Dedifferentiated amniotic fluid mesenchymal stem cell (primary cell): ENCODE data around the gene PRKN.

Experiments
- DNase-seq: peaks from one replicate; pipeline ENCODE4 v3.0.0-alpha.2; 2016; ENCODE audit errors: extremely low spot score

Gene PRKN

DNA sequence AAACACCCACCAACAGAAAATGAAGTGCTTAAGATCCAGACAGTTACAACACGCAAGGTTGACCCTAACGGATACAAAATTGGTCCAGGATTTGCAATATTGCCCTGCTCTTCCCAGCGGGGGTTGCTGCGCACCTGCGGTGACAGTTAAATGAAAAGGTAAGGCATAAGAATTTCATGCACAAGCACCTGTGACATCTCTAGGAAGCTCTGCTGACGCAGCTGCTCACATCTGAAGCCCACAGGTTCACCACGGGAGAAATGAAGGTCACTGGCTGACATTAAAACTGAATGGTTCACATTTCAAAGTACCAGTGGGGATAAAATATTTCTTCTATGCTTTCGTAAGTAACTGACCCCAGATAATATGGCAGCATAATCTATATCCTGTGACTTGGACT, 764.4 kb downstream of the PRKN start:
- DNase-seq, result no peak

DNA sequence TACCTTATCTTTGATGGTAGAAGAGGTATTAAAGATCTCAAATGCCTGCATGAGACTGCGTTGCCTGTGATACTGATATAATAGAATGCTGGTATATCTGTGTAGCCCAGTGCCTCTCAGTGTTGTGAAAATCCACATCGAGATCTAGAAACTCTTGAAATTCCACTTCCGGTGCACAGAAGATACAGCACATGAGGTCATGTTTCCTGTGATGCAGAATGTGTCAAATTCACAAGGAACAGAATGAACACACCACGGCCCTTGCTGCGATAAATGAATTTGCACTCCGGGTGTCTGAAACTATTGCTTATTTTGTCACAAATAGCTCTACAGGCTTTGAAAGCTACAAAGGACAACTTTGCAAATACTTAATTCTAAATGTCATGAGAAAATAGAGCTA, 765.8 kb downstream of the PRKN start:
- no peak for DNase-seq

DNA sequence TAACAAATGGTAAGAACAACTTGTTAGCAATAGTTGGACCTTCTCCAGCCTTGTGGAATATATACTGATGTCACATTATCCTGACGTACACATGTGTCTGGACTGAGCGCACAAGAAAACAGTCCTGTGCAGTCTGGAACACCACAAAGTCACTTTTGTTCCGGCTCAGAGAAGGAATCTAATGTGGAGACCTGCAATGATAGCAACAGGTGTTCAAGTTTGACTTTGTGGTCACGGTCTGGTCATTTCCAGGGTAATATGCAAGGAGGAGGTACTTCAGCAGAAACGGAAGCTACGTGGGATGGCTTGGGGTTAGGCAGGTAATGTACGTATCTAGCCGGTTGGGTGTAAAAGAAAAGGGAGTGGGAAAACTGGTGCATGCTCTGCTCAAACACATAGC, 766.5 kb downstream of the PRKN start:
- no peak for DNase-seq

DNA sequence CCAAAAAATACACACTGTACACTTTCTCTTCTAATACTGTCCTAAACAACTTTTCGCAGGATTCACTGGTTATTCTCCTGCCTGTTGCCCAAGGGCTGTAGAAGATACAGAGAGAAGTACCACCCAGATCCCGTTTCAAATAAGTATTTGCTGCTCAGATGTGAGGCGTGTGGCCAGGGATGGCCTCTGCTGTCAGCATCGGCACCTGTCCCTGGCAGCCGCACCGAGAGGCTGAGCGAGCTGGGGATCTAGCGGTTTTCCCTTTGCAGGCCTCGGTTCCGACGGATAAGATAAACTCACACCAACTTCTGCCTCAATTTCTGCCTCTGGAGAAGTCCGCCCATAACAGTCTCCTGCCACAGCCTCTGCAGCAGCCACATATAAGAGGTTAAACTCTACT, 768.5 kb downstream of the PRKN start:
- DNase-seq, result no peak

DNA sequence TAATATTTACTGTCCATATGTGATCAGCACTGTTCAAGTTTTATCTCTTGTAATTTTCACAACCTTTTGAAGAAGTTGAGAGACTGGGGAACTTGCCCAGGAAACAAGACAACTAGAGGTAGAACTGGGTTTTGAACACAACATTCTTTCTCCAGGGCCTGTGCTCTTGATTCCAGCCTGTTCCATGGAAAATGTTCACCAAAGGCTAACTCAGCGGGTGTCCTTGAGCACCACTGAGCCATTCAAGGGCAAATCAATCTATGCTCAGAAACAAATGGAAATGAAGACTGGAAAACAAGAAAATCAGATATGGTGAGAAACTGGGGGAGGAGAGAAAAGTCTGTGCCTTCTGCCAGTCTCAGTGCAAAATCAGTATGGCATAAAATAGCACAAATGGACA, 771.5 kb downstream of the PRKN start:
- no peak for DNase-seq

DNA sequence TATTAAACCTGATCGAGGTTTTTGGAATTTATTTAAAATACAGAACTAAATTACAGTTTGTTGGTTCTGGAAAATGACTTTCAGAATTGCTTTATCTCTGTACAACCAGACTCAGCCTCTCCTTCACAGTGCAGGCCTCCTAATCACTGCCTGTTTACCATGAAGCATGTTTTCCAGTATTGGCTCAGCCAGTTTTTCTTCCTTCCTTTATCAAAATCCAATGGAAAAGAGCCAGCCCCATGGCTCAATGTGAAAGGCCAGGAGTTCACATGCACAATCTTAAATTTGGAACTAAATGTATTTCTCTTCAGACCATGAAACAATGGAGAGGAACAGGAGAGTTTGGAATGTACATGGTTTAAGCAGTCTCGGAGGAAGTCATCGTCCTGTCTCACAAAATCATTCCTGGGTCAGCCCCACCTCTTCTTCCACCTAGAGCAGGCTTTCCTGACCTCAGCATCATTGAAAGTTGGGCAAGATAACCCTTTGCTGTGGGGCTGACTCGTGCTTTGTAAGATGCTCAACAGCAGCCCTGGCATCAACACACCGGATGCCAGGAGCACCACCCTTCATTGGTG, 772.8 kb downstream of the PRKN start:
- no peak for DNase-seq

DNA sequence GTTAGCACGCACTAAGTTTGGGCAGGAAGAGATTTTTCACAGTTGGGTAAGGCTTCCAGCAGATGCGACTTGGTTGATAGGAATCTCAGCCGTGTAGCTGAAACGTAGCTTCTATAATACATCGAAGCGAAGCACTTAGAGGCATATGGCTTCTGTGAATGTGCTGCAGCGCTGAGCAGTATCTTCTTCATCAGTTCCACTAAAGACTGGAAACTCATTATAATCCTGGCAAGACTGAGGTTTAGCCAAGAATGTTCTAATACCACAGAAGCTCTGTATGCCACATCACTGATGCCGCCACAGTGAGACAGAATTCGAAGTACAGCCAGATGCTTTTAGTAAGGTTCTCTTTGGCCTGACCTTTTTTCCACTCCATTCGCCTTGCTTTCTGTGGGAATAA, 773.5 kb downstream of the PRKN start:
- no peak for DNase-seq

DNA sequence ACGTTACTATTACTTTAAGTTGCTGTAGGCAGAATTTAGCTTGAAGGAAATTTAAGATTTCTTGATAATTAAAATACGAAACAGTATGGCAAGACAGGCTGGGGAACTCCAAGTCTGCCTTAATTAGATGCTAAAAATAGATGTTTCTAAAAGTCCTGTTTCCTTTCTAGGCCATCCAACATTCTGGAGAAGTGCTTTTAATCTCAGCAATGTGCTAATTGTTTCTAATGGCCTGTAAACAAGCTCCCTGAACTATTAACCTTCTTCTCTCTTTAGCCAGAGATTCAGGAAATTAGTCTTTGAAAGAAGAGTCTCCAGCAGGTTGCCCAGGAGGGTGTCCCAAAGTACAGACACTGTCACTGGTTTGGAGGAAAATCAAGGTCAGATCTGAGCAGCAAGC, 776.4 kb downstream of the PRKN start:
- no peak for DNase-seq

DNA sequence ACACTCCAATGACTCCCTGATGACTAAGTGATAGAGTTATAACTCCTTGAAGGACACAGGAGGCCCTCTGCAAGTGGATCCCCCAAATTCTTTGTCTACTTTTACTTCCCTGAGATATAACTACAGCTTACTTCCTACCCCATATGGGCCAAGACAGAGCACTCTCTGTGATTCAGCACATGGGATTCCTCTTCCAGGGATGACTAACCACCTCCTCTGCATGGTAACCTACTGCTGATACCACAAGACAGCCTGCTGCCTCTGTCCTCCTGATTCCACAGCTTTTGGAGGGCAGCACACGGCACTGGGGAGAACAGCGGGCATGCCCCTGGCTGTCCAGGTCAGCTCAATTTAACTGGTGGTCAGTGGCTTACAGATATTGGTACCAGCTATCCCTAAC, 778.0 kb downstream of the PRKN start:
- DNase-seq, result no peak

DNA sequence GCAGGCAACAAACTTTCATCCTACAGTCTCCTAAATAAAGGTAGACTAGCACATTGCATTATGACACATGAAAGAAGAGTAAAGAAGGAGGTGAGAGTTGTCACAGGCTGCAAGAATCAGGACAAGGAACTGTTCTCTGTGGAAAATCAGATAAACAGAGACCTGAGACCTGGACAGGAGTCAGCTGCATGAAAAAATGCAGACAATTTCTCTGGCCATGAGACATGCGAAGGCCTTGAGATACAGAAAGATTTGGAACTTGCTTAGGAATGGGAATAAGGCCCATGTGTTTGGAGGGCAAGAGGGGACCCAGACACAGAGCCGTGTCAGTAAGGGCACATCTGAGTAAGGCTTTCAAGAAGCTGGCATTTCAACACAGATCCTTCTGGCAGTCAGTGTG, 779.1 kb downstream of the PRKN start:
- no peak for DNase-seq

DNA sequence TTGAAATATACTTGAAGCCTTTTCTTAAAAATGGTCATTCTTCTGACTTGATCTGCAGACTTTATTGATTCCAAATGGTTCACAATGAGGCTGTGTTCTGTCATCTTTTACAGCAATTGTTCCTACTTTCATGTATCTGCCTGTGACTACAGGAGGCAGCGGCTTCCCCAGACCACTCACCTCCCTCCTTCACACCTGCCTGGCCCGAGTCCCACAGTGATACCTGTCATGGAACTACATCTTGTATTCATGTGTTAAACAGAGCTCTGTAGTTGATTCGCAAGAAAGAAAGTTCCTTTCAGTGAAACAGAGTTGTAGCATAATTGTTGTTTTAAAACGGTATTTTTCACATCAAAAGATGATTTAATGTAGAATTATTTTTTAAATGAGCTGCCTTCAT, 780.2 kb downstream of the PRKN start:
- DNase-seq, result no peak

DNA sequence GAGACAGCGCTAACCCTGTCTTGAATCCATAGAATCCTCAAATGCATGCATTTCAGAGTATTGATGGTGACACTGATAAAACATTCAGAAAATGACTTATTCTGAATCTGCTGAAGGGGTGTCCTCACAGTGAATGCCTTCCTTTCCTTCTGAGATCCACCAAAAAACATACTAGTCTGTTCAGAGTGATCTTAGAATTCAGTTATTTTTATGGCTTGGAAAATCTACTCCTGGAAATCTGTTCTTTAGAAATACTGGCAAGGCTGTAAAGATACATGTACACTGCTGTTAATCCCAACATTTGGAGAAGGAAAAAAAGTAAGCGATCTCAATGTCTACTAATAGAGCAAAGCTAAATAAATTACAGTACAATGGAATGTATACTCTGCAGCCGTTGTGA, 781.1 kb downstream of the PRKN start:
- no peak for DNase-seq

DNA sequence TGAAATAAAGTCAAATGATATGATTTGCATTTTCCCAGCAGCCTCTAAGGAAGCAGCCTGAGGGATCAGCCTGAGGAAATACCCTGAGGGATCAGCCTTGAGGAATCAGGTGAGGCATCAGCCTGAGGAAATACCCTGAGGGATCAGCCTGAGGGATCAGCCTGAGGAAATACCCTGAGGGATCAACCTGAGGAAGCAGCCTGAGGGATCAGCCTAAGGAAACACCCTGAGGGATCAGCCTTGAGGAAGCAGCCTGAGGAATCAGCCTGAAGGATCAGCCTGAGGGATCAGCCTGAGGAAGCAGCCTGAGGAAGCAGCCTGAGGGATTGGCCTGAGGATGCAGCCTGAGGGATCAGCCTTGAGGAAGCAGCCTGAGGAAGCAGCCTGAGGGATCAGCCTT, 784.0 kb downstream of the PRKN start:
- DNase-seq, result no peak

DNA sequence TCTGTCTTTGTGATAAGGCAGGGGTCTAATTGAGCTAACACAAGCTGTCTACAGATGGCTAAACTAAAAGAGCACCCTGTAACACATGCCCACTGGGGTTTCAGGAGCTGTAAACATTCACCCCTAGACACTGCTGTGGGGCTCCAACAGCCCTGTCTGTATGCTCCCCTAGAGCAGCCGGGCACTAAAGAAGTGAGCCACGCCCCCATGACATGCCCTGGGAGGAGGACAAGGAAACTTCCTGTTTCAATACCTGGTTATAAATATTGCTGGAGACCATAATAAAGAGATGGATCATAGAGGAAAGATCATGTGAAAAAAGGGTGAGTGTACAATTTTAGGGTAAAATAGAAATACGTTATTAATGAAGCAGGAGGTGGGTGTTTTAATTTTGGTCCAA, 786.0 kb downstream of the PRKN start:
- DNase-seq, result no peak

DNA sequence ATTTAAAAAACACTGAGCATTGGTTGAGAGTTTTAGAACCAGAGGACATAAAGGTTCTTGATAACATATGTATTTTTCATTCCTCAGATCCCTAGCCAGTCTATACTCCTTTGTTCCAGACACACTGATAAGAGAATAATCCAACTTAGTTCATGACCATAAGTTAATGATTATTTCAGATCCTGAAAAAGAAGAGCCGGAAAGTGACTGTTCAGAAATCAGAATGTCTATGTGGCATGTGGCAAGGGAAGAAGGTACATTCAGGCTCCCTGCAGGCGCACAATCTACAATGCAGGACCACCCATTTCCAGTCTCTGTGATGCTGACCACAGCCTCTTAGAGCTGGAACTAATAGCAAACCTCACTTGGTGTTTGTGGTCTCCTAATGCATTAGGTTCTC, 787.0 kb downstream of the PRKN start:
- DNase-seq, result no peak

DNA sequence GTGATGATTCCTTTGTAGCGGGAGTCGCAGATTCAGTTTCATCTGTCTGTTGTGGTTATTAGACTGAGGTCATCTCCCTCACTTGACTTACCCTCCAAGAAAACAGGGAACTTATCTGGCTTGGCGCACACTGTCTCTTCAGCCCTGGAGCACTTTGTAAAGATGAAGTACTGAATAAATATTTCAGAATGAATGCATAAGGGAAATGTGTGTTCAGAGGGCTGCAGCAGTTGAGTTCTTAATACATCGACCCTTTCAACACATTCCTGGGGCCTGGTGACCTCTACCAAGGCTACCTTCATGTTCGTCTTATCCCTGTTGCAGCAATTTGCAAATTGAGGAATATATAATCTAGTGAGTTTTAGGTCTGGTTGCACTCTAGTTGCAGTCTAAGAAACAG, 801.2 kb downstream of the PRKN start:
- no peak for DNase-seq

DNA sequence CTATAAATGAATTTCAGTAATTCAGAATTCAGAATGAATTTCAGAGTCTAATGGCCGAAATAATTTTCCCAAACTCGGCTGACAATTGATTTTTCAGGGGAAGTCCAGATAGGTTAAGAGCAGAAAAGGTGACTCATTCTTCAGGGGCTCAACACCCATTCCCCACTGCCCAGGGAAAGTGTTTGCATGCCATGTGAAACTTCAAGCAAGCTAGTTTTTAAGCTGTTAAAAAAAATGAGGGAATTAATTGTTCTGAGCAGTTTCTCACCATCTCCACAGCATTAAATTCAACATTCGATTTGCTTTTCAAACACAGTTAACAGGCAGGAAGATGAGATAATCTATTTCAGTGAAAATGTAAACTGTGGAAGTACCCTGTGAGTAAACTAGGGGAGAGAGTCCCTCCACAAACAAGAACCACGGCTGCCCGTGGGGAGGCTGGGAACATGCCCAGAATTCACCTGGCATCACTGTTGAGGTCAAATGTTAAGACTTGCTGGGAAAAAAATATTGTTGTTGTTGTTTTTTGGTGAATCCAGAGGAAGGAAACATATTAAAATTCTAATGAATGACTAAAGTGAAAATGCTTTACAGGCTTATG, 803.0 kb downstream of the PRKN start:
- no peak for DNase-seq

DNA sequence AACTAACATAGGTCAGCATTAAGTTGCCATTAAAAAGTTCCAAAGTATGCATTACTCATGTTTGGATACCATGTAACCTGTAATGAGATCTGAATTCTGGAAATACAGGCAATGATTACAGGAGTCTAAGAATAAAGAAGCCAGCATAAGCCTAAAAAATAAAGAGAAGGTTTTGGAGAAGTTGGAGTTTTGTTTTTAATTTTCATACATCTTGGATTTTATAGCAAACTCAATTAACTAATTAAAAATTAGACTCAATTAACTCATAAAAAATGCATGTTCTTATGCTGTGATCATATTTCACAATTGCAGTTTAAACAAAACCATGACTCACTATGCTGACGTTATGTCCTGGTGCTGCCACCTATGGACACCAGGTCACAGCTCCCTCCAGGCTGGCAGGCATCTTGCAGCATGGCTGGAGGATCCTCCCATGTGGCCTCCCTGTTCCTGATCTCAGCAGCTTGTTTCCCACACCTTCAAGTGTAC, 804.9 kb downstream of the PRKN start:
- no peak for DNase-seq

DNA sequence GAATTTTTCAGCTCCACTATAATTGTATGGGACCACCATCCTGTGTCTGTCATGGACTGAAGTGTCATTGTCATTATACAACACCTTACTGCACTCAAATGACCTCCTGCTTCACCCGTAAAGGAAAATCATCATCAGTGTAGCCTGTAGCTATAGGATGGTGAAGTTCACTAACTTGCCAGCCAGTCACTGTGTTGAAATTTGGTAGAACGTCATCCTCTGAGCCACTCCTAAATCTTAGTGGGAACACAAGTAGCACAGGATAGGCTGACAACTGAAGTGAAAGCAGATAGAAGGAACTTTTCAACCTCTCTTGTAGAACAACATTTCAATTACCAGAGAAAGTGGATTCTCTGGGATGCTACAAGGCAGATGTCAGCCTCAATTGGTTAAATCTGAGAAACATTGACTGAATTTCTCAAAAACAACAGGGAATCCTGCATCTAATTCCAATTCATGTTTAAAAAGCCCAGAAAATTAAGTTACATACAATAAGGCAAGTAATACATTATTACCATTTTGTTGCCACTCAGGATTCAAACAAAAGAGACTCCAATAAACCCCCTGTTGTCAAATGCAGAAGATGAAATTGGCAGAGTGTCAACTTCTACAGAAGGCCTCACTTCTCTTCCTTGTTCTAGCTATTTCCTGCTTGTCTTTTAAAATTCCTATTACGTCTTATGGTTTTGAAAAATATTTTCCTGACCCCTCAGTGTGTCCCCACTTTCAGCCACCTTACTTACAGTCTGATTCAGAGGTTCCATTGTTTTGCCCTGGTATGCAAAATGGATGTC, 805.8 kb downstream of the PRKN start:
- DNase-seq, result no peak

DNA sequence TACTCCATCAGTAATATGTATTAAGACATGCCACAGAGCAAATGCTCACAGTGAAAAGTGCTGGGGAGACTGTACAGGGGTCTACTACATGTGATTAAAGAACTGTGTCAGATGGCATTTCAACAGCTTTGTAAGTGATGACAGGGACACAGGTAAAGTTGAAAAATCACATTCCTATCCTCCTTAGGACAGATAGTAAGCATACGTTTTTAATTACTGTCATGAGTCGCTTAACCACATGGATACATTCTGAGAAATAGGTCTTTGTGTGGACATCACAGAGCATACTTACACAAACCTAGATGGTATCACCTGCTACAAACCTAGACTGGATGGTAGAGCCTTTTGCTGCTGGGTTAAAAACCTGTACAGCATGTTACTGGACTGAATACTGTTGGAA, 807.9 kb downstream of the PRKN start:
- no peak for DNase-seq

DNA sequence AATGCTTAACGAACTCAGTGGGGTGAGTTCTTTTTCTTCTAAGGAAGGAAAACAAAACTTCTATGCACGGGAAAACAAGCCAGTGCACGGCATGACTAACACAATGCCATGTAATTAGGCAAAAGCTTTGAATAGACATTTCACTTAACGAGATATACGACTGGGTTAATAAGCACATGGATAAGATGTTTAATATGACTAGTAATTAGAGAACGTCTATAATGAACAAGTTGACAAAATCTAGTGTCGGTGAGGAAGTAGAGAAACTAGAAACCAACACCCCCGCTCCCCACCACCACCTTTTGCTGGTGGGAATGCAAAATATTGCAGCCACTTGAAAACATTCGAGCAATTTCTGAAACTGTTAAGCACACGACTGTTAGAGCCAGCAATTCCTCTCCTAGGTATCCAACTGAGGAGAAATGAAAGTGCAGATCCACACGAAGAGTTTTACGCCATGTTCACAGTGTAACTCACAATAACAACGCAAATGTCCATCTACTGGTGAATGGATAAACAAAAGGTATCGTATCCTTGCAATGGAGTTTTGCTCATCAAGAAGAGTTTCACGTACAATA, 808.8 kb downstream of the PRKN start:
- DNase-seq, result no peak

DNA sequence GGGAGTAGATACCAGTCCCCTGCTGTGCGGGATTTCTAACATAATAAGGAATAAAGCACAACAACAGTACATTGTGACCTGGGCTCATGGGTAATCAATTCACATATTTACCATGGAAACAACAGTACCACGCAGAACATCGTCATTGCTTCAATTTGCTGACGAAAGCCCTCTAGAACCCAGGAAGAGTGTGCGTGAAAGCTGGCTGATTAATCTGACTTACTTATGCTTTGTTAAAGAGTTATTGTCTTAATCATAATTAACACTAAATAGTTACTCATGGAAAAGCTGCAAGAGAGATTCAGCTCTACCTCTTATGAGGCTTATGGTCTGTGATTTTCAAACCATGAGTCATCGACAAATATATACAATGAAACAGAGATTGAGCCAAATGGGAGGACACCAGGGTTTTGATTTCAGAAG, 809.4 kb downstream of the PRKN start:
- DNase-seq, result no peak

DNA sequence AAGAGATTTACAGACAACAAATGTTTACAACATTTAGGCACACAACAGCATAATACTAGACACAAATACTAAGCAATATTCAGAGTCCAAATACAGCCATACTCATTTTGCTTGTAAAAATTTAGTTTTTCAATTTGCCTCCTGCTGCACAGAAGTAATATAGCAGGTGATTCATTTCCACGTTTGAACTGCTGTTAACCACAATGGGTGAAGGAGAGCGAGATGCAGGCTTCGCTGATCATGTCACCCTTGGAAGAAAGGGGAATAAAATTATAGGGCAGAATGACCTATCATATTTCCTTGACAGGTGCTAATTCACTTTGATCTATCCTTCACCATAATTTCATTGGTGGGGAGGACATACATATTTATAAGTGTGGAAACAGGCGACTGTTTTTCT, 809.9 kb downstream of the PRKN start:
- DNase-seq, result no peak
